Central memory CD8-positive, alpha-beta T cell (primary cell): ENCODE data around the gene GAGE13.
"Not testable (repeated sequence)": the region's sequence is repeated elsewhere in the genome, so short reads cannot be mapped to it uniquely, and the experiment has no call there.

Source experiments
- ATAC-seq: fragments of 150-1000 bp; cut with Tn5 transposase; replicated peaks from 2 replicates; pipeline ENCODE4 v1.10.0; 2022; ENCODE audit warnings: mild to moderate bottlenecking, moderate FRiP score, moderate number of reproducible peaks; ENCODE audit not compliant: poor library complexity, severe bottlenecking; ENCODE audit errors: extremely low read depth
- DNase-seq, 2 donors: peaks; one replicate each; pipeline ENCODE4 v3.0.0; 2021; ENCODE audit warnings: low spot score in 2 of 2
- H3K27ac Mint-ChIP-seq: one replicate; pipeline ENCODE4 v1.8.0; 2022; ENCODE audit warnings: low read depth, mild to moderate bottlenecking, moderate library complexity, mixed read lengths
- H3K27me3 Mint-ChIP-seq: one replicate; pipeline ENCODE4 v1.8.0; 2022; ENCODE audit warnings: mixed read lengths
- H3K36me3 Mint-ChIP-seq: one replicate; pipeline ENCODE4 v1.8.0; 2022; ENCODE audit warnings: mild to moderate bottlenecking, moderate library complexity, mixed read lengths; ENCODE audit not compliant: insufficient read depth
- H3K4me1 Mint-ChIP-seq: one replicate; pipeline ENCODE4 v1.8.0; 2022; ENCODE audit warnings: mixed read lengths
- H3K4me3 Mint-ChIP-seq: one replicate; pipeline ENCODE4 v1.8.0; 2022; ENCODE audit warnings: mild to moderate bottlenecking, moderate library complexity, mixed read lengths
- H3K9me3 Mint-ChIP-seq: one replicate; pipeline ENCODE4 v1.8.0; 2022; ENCODE audit warnings: mixed read lengths

GAGE13 gene

DNA sequence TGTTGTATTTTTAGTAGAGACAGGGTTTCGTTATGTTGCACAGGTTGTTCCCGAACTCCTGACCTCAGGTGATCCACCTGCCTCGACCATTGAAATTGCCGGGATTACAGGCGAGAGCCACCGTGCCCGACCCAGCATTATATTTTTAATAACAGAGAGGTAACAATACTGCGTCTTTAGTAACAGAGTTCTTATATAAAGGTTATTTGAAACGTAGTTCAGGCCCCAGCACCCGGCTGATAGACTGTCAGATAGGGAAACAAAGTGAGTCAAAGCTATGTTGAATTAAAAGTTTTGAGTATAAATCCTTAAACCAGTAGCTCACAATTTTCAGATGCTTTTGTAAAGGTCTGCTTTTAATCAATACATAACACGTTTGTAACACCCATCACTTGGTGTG lies 14.8 kb downstream of the GAGE13 start:
- ATAC-seq: not testable (repeated sequence)

More for the DNA sequence above, 14.8 kb downstream of the GAGE13 start:
- H3K4me1 Mint-ChIP-seq, H3K4me3 Mint-ChIP-seq, H3K9me3 Mint-ChIP-seq, DNase-seq, H3K36me3 Mint-ChIP-seq, H3K27me3 Mint-ChIP-seq, H3K27ac Mint-ChIP-seq: not testable (repeated sequence)
